ENCODE results near the gene TRAPPC12. TPM values are rescaled to one million over a fixed set of nuclear protein-coding genes. Genes with fewer than 3 reads are reported as not detected.
A peak's percentile ranks its signal among the peaks of the same experiment; 100 is the strongest.

The TRAPPC12 gene
- total RNA-seq, 3 donors from 2014 or later: 52.5 to 89.6 (median 69.2) TPM

GRCh38 chr2:3481736-3482362, 102.4 kb downstream of the TRAPPC12 start:
- intact Hi-C loops (cut with DNase I; ENCODE audit: low total_unique reads): no loop called here
- TF ChIP-seq POLR2AphosphoS5 (IDR thresholded peaks at IDR 0.05) (no peak), CTCF (IDR thresholded peaks at IDR 0.05) (no peak), POLR2A (IDR thresholded peaks at IDR 0.05) (no peak)
- no peak for DNase-seq (ENCODE audit: low spot score in 2 of 2)

GRCh38 chr2:3482363-3482821, 102.9 kb downstream of the TRAPPC12 start:
- TF ChIP-seq POLR2AphosphoS5 (IDR thresholded peaks at IDR 0.05): no peak
- Histone ChIP-seq H3K9me3 (peaks cover 0 to 3% of the 10 kb centered on the region in 2 donors), H3K4me3 (no peak overlapping the region), H3K4me1 (no peaks in the 10 kb centered on the region), H3K36me3 (no peaks in the 10 kb centered on the region), H3K27ac (no peak overlapping the region), H3K27me3 (no peaks in the 10 kb centered on the region)
- intact Hi-C loops (cut with DNase I; ENCODE audit: low total_unique reads): no loop called here
- no peak for DNase-seq (ENCODE audit: low spot score in 2 of 2)

More at GRCh38 chr2:3481736-3482362, 102.4 kb downstream of the TRAPPC12 start:
- peaks cover 0 to under 1% of the 10 kb centered on the region in 2 donors for H3K9me3 ChIP-seq
- H3K27ac ChIP-seq: no peak overlapping the region
- H3K4me3 ChIP-seq: no peak overlapping the region
- no peaks in the 10 kb centered on the region for H3K27me3 ChIP-seq
- H3K36me3 ChIP-seq: no peaks in the 10 kb centered on the region
- no peaks in the 10 kb centered on the region for H3K4me1 ChIP-seq

DNA sequence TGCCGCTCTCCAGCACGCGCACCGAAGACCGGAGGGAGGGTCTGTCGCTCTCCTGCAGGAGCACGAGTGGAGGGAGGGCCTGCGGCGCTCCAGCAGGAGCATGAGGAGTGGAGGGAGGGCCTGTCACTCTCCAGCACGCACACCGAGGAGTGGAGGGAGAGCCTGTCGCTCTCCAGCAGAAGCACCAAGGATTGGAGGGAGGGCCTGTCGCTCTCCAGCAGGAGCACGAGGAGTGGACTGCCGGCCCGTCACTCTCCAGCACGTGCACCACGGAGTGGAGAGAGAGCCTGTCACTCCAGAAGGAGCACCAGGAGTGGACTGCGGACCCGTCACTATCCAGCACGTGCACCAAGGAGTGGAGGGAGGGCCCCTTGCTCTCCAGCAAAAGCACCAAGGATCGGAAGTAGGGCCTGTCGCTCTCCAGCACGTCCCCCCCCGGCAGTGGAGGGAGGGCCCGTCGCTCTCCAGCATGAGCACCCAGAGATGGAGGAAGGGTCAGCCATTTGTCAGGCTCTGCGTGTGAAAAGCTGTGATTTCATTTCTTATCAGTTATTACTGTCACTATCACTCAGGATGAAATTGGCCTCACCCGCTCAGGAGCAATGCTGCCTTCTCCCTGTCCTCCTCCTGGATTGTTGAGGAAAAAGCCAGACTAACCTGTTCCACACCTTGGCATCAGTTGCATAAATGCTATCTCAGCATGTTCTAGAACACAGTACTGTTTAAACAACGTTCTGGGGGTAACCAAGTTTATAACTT, 103.9 kb downstream of the TRAPPC12 start:
- H3K27ac ChIP-seq: no peak overlapping the region

DNA sequence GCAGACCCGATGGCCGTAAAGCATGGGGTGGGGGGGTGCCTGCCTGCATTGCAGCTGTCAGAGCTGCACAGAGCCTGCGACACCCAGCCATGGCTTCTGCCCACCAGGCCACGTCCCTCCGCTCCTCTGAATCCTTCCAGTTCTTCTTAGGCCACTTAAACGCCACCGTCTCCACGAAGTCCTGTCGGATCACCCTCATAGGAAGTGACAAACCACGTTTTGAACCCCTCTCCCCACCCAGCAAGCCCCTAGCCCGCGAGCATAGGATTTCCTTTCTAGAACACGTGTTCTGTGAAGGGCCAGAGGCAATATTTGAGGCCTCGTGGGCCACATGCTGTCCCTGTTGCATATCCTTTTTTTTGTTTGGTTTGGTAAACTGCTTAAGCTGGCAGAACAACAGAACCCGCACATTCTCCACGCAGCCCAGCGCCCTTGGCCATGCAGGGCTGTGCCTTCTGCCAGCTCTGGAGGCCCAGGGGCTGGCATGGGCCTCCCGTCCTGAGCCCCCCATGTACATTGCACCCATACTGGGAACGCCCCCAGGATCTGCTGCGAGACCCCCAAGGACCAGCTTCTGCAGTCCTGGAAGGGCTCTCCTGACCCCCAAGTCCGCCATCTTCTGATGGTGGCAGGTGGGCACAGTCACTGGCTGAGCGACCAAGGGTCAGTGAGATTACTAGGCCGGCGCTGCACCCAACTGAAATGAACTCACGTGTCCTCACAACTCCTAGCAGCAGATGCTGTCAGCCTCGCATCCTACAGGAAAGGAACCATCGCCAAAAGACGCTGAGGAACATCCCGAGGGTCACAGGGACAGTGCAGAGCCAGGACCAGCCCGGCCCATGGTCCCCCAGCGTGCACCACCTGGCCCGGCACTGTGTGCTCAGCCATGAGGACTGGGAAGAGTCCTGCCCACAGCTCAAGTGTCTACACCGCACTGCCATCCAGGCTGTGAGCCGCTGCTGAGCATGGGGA, 104.8 kb downstream of the TRAPPC12 start:
- no peak overlapping the region for H3K27ac ChIP-seq
- no peaks in the 10 kb centered on the region for H3K36me3 ChIP-seq
- H3K4me3 ChIP-seq: no peak overlapping the region
- no peak for TF ChIP-seq POLR2AphosphoS5 (IDR thresholded peaks at IDR 0.05)
- no peak for TF ChIP-seq CTCF (IDR thresholded peaks at IDR 0.05)
- no peak for TF ChIP-seq POLR2A (IDR thresholded peaks at IDR 0.05)
- no peaks in the 10 kb centered on the region for H3K27me3 ChIP-seq
- peaks cover 0 to 3% of the 10 kb centered on the region in 2 donors for H3K9me3 ChIP-seq
- DNase-seq (ENCODE audit: low spot score in 2 of 2): peak in 1 of 2 donors; percentile 44
- intact Hi-C loops (cut with DNase I; ENCODE audit: low total_unique reads): no loop called here
- no peaks in the 10 kb centered on the region for H3K4me1 ChIP-seq

More for the DNA sequence above, 103.9 kb downstream of the TRAPPC12 start:
- DNase-seq (ENCODE audit: low spot score in 2 of 2): peak; percentile 66 to 78
- Histone ChIP-seq H3K36me3 (no peaks in the 10 kb centered on the region), H3K9me3 (peaks cover 0 to 3% of the 10 kb centered on the region in 2 donors), H3K27me3 (no peaks in the 10 kb centered on the region), H3K4me1 (no peaks in the 10 kb centered on the region), H3K4me3 (peak overlapping the region in 1 of 3 donors; percentile 30)
- intact Hi-C loops (cut with DNase I; ENCODE audit: low total_unique reads): no loop called here
- no peak for TF ChIP-seq CTCF (IDR thresholded peaks at IDR 0.05)
- TF ChIP-seq POLR2AphosphoS5 (IDR thresholded peaks at IDR 0.05): peak in 2 of 3 donors; percentile 50 to 60

GRCh38 chr2:3485166-3485565, 105.7 kb downstream of the TRAPPC12 start:
- intact Hi-C loops (cut with DNase I; ENCODE audit: low total_unique reads): no loop called here
- Histone ChIP-seq H3K4me3 (no peak overlapping the region), H3K27me3 (no peaks in the 10 kb centered on the region), H3K36me3 (no peaks in the 10 kb centered on the region), H3K9me3 (peaks cover 0 to 3% of the 10 kb centered on the region in 2 donors), H3K4me1 (no peaks in the 10 kb centered on the region), H3K27ac (no peak overlapping the region)
- peak in 1 of 2 donors; percentile 43 for DNase-seq (ENCODE audit: low spot score in 2 of 2)
- no peak for TF ChIP-seq CTCF (IDR thresholded peaks at IDR 0.05)
- no peak for TF ChIP-seq POLR2AphosphoS5 (IDR thresholded peaks at IDR 0.05)
